Measurements from ENCODE around the gene NPIPB9. TPM values are rescaled to one million over a fixed set of nuclear protein-coding genes. Genes with fewer than 3 reads are reported as not detected.

The NPIPB9 gene
- total and polyA plus RNA-seq, 2 experiments from 2014 or later = not detected

DNA sequence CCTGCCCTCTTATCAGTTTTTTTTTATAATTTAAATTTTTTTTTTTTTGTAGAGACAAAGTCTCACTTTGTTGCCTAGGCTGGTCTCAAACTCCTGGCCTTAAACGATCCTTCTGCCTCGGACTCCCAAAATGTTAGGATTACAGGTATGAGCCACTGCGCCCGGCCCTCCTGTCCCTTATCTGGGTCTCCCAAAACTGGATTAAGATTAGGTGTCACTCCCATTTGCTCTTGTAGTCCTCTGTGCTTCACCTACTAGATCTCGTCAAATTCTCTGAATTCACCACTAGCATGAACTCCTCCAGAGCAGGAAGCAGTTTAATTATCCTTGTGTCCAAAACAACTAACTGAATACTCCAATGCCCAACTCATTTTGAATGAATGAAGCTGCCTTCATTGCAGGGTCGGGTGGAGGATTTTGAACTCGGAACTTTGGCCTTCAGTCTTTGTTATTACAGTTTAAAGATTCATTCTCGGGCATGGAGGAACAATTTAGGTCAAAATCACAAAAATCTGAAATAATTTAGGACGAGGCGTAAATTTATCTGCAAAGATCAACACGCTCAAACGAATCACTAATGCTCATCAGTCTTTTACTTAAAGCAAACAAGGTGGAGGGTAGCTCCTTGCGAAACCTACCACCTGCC, 70.4 kb downstream of the NPIPB9 start:
- Histone ChIP-seq H3F3A (ENCODE audit: insufficient read depth) (no peaks in the 10 kb centered on the region), H3K4me1 (ENCODE audit: insufficient read depth) (peaks cover 26% of the 10 kb centered on the region), H3K4me2 (ENCODE audit: unreplicated experiment) (peak overlapping the region; percentile 82), H3K79me2 (ENCODE audit: insufficient read depth) (peaks cover 71% of the 10 kb centered on the region), H3K9me3 (ENCODE audit: low read depth) (no peaks in the 10 kb centered on the region), H2AFZ (peak overlapping the region; percentile 92), H3K9ac (peak overlapping the region; percentile 94), H3K27ac (peak overlapping the region; percentile 89), H3K4me3 (peak overlapping the region; percentile 91), H3K27me3 (replicated peaks; ENCODE audit: insufficient read depth) (no peaks in the 10 kb centered on the region), H4K20me1 (ENCODE audit: insufficient read depth) (peaks cover 6% of the 10 kb centered on the region; the same call in 1 of the 2 replicates), H3K9me2 (ENCODE audit: insufficient read depth) (no peaks in the 10 kb centered on the region), H3K36me3 (ENCODE audit: low read depth) (peaks cover 15% of the 10 kb centered on the region)
- WGBS, 2 experiments (ENCODE audit: low coverage in 1 of 2, low lambda C conversion rate in 2 of 2, missing lambda C conversion rate in 2 of 2) = 22 to 24% methylated on average over 13 of the region's 13 CpGs
- peak; percentile 31 for DNase-seq
- no peak for TF ChIP-seq EZH2phosphoT487 (IDR thresholded peaks at IDR 0.05; ENCODE audit: insufficient read depth, low read depth)
- no peak for TF ChIP-seq EZH2 (IDR thresholded peaks at IDR 0.05; ENCODE audit: insufficient read depth, poor library complexity, severe bottlenecking)
- in situ Hi-C loops (cut with MboI) = no loop called here

Small RNAs within 50 kb of the gene (microRNA-seq; reads per million reads assigned to microRNA genes)
- gene MIR6862-2 (ENCODE audit: borderline number of aligned reads) = not detected

Small RNAs within 50 kb of the gene (small RNA-seq; reads per million reads assigned to genes)
- not detected for gene MIR6862-2 (ENCODE audit: low read depth, low replicate concordance)

Other genes with a start within 250 kb of the NPIPB9 start
- not detected in 2 replicates for gene IL27, start 245.0 kb upstream of the NPIPB9 start, total RNA-seq (2014; rRNA removed; shearing (Covaris generic))
- gene IL27, start 245.0 kb upstream of the NPIPB9 start, polyA plus RNA-seq (2016; fragmentation: Nextera tagmentation; extraction: Ambion mirVana) = not detected in 2 replicates
- 22.3 and 54.8 TPM in 2 replicates for gene NUPR1, start 212.8 kb upstream of the NPIPB9 start, total RNA-seq (2014; rRNA removed; shearing (Covaris generic))
- gene NUPR1, start 212.8 kb upstream of the NPIPB9 start, polyA plus RNA-seq (2016; fragmentation: Nextera tagmentation; extraction: Ambion mirVana) = 321 and 334 TPM in 2 replicates
- 5.7 and 6.3 TPM in 2 replicates for gene SGF29, start 197.9 kb upstream of the NPIPB9 start, total RNA-seq (2014; rRNA removed; shearing (Covaris generic))
- 8.9 and 9.9 TPM in 2 replicates for gene SGF29, start 197.9 kb upstream of the NPIPB9 start, polyA plus RNA-seq (2016; fragmentation: Nextera tagmentation; extraction: Ambion mirVana)
- gene SULT1A2, start 154.7 kb upstream of the NPIPB9 start, total RNA-seq (2014; rRNA removed; shearing (Covaris generic)) = not detected in 2 replicates
- not detected in 2 replicates for gene SULT1A2, start 154.7 kb upstream of the NPIPB9 start, polyA plus RNA-seq (2016; fragmentation: Nextera tagmentation; extraction: Ambion mirVana)
- gene SULT1A1, start 141.7 kb upstream of the NPIPB9 start, total RNA-seq (2014; rRNA removed; shearing (Covaris generic)) = not detected in 2 replicates
- not detected in 2 replicates for gene SULT1A1, start 141.7 kb upstream of the NPIPB9 start, polyA plus RNA-seq (2016; fragmentation: Nextera tagmentation; extraction: Ambion mirVana)
- not detected in 2 replicates for gene NPIPB8, start 113.7 kb upstream of the NPIPB9 start, total RNA-seq (2014; rRNA removed; shearing (Covaris generic))
- gene NPIPB8, start 113.7 kb upstream of the NPIPB9 start, polyA plus RNA-seq (2016; fragmentation: Nextera tagmentation; extraction: Ambion mirVana) = not detected in 2 replicates
- gene EIF3C, start 40.3 kb upstream of the NPIPB9 start, total RNA-seq (2014; rRNA removed; shearing (Covaris generic)) = 105 and 108 TPM in 2 replicates
- gene EIF3C, start 40.3 kb upstream of the NPIPB9 start, polyA plus RNA-seq (2016; fragmentation: Nextera tagmentation; extraction: Ambion mirVana) = 515 and 533 TPM in 2 replicates
- 37.2 and 43.1 TPM in 2 replicates for gene ATXN2L, start 71.2 kb downstream of the NPIPB9 start, total RNA-seq (2014; rRNA removed; shearing (Covaris generic))
- 50.7 and 53.1 TPM in 2 replicates for gene ATXN2L, start 71.2 kb downstream of the NPIPB9 start, polyA plus RNA-seq (2016; fragmentation: Nextera tagmentation; extraction: Ambion mirVana)
- gene TUFM, start 94.6 kb downstream of the NPIPB9 start, total RNA-seq (2014; rRNA removed; shearing (Covaris generic)) = 95.2 and 107 TPM in 2 replicates
- 141 and 148 TPM in 2 replicates for gene TUFM, start 94.6 kb downstream of the NPIPB9 start, polyA plus RNA-seq (2016; fragmentation: Nextera tagmentation; extraction: Ambion mirVana)
- gene SH2B1, start 112.1 kb downstream of the NPIPB9 start, total RNA-seq (2014; rRNA removed; shearing (Covaris generic)) = 16.8 and 21.8 TPM in 2 replicates
- gene SH2B1, start 112.1 kb downstream of the NPIPB9 start, polyA plus RNA-seq (2016; fragmentation: Nextera tagmentation; extraction: Ambion mirVana) = 8.4 and 8.8 TPM in 2 replicates
- gene ATP2A1, start 126.7 kb downstream of the NPIPB9 start, total RNA-seq (2014; rRNA removed; shearing (Covaris generic)) = 0.11 TPM in 1 of 2 replicates, not detected in the other
- gene ATP2A1, start 126.7 kb downstream of the NPIPB9 start, polyA plus RNA-seq (2016; fragmentation: Nextera tagmentation; extraction: Ambion mirVana) = 0.09 and 0.10 TPM in 2 replicates
- 34.7 and 53.4 TPM in 2 replicates for gene RABEP2, start 173.5 kb downstream of the NPIPB9 start, total RNA-seq (2014; rRNA removed; shearing (Covaris generic))
- gene RABEP2, start 173.5 kb downstream of the NPIPB9 start, polyA plus RNA-seq (2016; fragmentation: Nextera tagmentation; extraction: Ambion mirVana) = 14.0 and 15.4 TPM in 2 replicates
- not detected in 2 replicates for gene CD19, start 180.2 kb downstream of the NPIPB9 start, total RNA-seq (2014; rRNA removed; shearing (Covaris generic))
- not detected in 2 replicates for gene CD19, start 180.2 kb downstream of the NPIPB9 start, polyA plus RNA-seq (2016; fragmentation: Nextera tagmentation; extraction: Ambion mirVana)
- gene NFATC2IP, start 199.2 kb downstream of the NPIPB9 start, total RNA-seq (2014; rRNA removed; shearing (Covaris generic)) = 12.1 and 16.8 TPM in 2 replicates
- gene NFATC2IP, start 199.2 kb downstream of the NPIPB9 start, polyA plus RNA-seq (2016; fragmentation: Nextera tagmentation; extraction: Ambion mirVana) = 11.4 and 15.7 TPM in 2 replicates
- 44.3 and 48.4 TPM in 2 replicates for gene SPNS1, start 223.0 kb downstream of the NPIPB9 start, total RNA-seq (2014; rRNA removed; shearing (Covaris generic))
- 41.3 and 46.9 TPM in 2 replicates for gene SPNS1, start 223.0 kb downstream of the NPIPB9 start, polyA plus RNA-seq (2016; fragmentation: Nextera tagmentation; extraction: Ambion mirVana)
- 2.4 and 2.9 TPM in 2 replicates for gene LAT, start 233.3 kb downstream of the NPIPB9 start, total RNA-seq (2014; rRNA removed; shearing (Covaris generic))
- gene LAT, start 233.3 kb downstream of the NPIPB9 start, polyA plus RNA-seq (2016; fragmentation: Nextera tagmentation; extraction: Ambion mirVana) = 2.3 and 2.4 TPM in 2 replicates

All from GM23248 (cell line).